Endothelial cell of umbilical vein (primary cell): ENCODE data around the gene SELENOM. TPM values are rescaled to one million over a fixed set of nuclear protein-coding genes. Genes with fewer than 3 reads are reported as not detected.

Source experiments
- BruUV-seq: library from RNA; stranded (reverse); fragments of 400-500 nt; replicated peaks from 2 replicates; lab custom pipeline; 2021; lab: Mats Ljungman, UMichigan
- CTCF ChIA-PET: fragments of 300-600, 350-600 bp; sonication (Branson Sonifier 250); formaldehyde crosslinking; loops from one replicate; lab custom pipeline; 2021; ENCODE audit warnings: antibody characterized with exemption, inconsistent platforms; lab: Charles Lee
- POLR2A ChIA-PET: fragments of 300-600, 350-600 bp; sonication (Branson Sonifier 250); formaldehyde crosslinking; loops from one replicate; lab custom pipeline; 2021; ENCODE audit warnings: antibody characterized with exemption, inconsistent platforms; lab: Charles Lee
- DNase-seq: peaks from one replicate; pipeline ENCODE4 v3.0.0-alpha.2; 2011; ENCODE audit warnings: low read depth, low spot score
- FAIRE-seq: peaks from 2 replicates; lab custom pipeline; 2011; peaks lifted over from hg19 to GRCh38; lab: Jason Lieb, UNC
- H2AFZ ChIP-seq: 2 replicates; pipeline ENCODE4 v1.6.0; 2012; ENCODE audit warnings: low read depth, low read length, control low read depth, inconsistent platforms
- H3K27ac ChIP-seq: 2 replicates; pipeline ENCODE4 v1.5.1; 2011; ENCODE audit warnings: low read depth, mild to moderate bottlenecking, control low read depth, low read length, moderate library complexity; ENCODE audit not compliant: insufficient read depth
- H3K27me3 ChIP-seq, 2 experiments: 2 replicates each; pipeline versions ENCODE4 v1.6.0 to v1.6.1; 2011; ENCODE audit warnings: low read length in 2 of 2, mixed read lengths in 1 of 2; ENCODE audit not compliant: control insufficient read depth in 2 of 2, insufficient read depth in 2 of 2
- H3K36me3 ChIP-seq, 2 experiments: 2 replicates in 1 of 2; 3 replicates in 1 of 2; pipeline ENCODE4 v1.5.1; 2011; ENCODE audit warnings: low read length in 2 of 2, mild to moderate bottlenecking in 1 of 2, moderate library complexity in 1 of 2; ENCODE audit not compliant: control insufficient read depth in 2 of 2, insufficient read depth in 2 of 2; ENCODE audit errors: extremely low read depth in 1 of 2
- H3K4me1 ChIP-seq: 3 replicates; pipeline ENCODE4 v1.5.1; 2011; ENCODE audit warnings: mild to moderate bottlenecking, low read length; ENCODE audit not compliant: control insufficient read depth, insufficient read depth; ENCODE audit errors: extremely low read depth
- H3K4me2 ChIP-seq: 2 replicates; pipeline ENCODE4 v1.6.1; 2011; ENCODE audit warnings: low read length, control low read depth, mixed read lengths; ENCODE audit not compliant: insufficient read depth
- H3K4me3 ChIP-seq, 3 experiments: fragments of 200-600 bp in 1 of 3; sonication (generic), shearing (Covaris generic) in 1 of 3; replicated peaks in 1 of 3; 2 replicates each; pipeline ENCODE4 v1.5.1; 2011 to 2016; ENCODE audit warnings: control low read depth in 3 of 3, low read length in 3 of 3, mild to moderate bottlenecking in 2 of 3, inconsistent platforms in 1 of 3, low read depth in 1 of 3, moderate library complexity in 1 of 3; ENCODE audit not compliant: insufficient read depth in 1 of 3
- H3K79me2 ChIP-seq: 2 replicates; pipeline ENCODE4 v1.6.0; 2012; ENCODE audit warnings: low read length, inconsistent platforms; ENCODE audit not compliant: control insufficient read depth, insufficient read depth
- H3K9ac ChIP-seq: replicated peaks from 2 replicates; pipeline ENCODE3; 2011; ENCODE audit warnings: low read length, control low read depth; ENCODE audit not compliant: insufficient read depth; ENCODE audit errors: extremely low read depth
- H3K9me1 ChIP-seq: replicated peaks from 3 replicates; pipeline ENCODE4 v1.6.0; 2011; ENCODE audit warnings: mild to moderate bottlenecking, low read length; ENCODE audit not compliant: control insufficient read depth, insufficient read depth; ENCODE audit errors: extremely low read depth
- H3K9me3 ChIP-seq: replicated peaks from 2 replicates; pipeline ENCODE4 v1.5.1; 2012; ENCODE audit warnings: low read length, inconsistent platforms; ENCODE audit not compliant: control insufficient read depth, insufficient read depth
- H4K20me1 ChIP-seq: replicated peaks from 2 replicates; pipeline ENCODE3; 2011; ENCODE audit warnings: mild to moderate bottlenecking, low read length; ENCODE audit not compliant: control insufficient read depth, insufficient read depth; ENCODE audit errors: extremely low read depth
- EZH2 ChIP-seq: IDR thresholded peaks from 2 replicates; pipeline ENCODE4 v1.6.1; 2012; ENCODE audit warnings: borderline replicate concordance, low read depth, mild to moderate bottlenecking, moderate library complexity, low read length, inconsistent platforms; ENCODE audit not compliant: severe bottlenecking
- FOS ChIP-seq: IDR thresholded peaks from 2 replicates; pipeline ENCODE4 v1.6.1; 2011; ENCODE audit warnings: mild to moderate bottlenecking, low read length, moderate library complexity, borderline replicate concordance; ENCODE audit not compliant: insufficient read depth
- GATA2 ChIP-seq: IDR thresholded peaks from 2 replicates; pipeline ENCODE4 v1.7.0; 2011; ENCODE audit warnings: low read depth, mild to moderate bottlenecking, moderate library complexity, mixed read lengths, low read length; ENCODE audit not compliant: insufficient read length, insufficient read depth
- JUN ChIP-seq: IDR thresholded peaks from 2 replicates; pipeline ENCODE4 v1.6.1; 2011; ENCODE audit warnings: borderline replicate concordance, low read depth; ENCODE audit not compliant: insufficient read length, insufficient read depth
- MYC ChIP-seq: IDR thresholded peaks from one replicate; pipeline ENCODE4 v1.6.1; 2011; ENCODE audit warnings: mild to moderate bottlenecking, low read depth, low read length
- POLR2A ChIP-seq: IDR thresholded peaks from 2 replicates; pipeline ENCODE4 v1.6.1; 2012; ENCODE audit warnings: low read depth, mild to moderate bottlenecking, control low read depth, low read length
- POLR2AphosphoS5 ChIP-seq: IDR thresholded peaks from 2 replicates; pipeline ENCODE4 v1.6.1; 2012; ENCODE audit warnings: low read depth, mild to moderate bottlenecking, control low read depth, low read length, moderate library complexity; ENCODE audit not compliant: insufficient read depth
- dilution Hi-C: fragments of 300-500 bp; cut with MboI; formaldehyde crosslinking; loops from one replicate; pipeline ENCODE4 v1.15.0; 2019; ENCODE audit warnings: low sequenced_read_pairs; ENCODE audit not compliant: extremely low pct_ligation_motif_present
- intact Hi-C: fragments of 100-400 bp; cut with micrococcal nuclease; formaldehyde crosslinking; loops from one replicate; pipeline ENCODE4 v1.10.0; 2022
- polyA plus RNA-seq, 4 experiments: library from polyadenylated mRNA; depleted of rRNA in 3 of 4; stranded (reverse) in 3 of 4; unstranded in 1 of 4; fragments of >200 nt; gene quantifications; 2 replicates each; pipeline versions ENCODE4 v1.2.1 to v1.2.3, GENCODE V29; 2011 to 2012; ENCODE audit warnings: missing spikeins in 1 of 4
- total RNA-seq: library from RNA; stranded (reverse); gene quantifications from 2 replicates; pipeline ENCODE4 v1.2.3, GENCODE V29; 2021
- TF ChIP-seq, protein P1 (sequence below): IDR thresholded peaks from 2 replicates; pipeline ENCODE4 v1.6.1; 2011; ENCODE audit not compliant: insufficient read depth, insufficient read length
- TF ChIP-seq, protein P2 (sequence below), 2 donors: IDR thresholded peaks; 1 replicate in 1 of 2; 2 replicates in 1 of 2; pipeline ENCODE4 v1.5.1; 2011; ENCODE audit warnings: low read length in 2 of 2, mild to moderate bottlenecking in 2 of 2, moderate library complexity in 2 of 2, control low read depth in 1 of 2, inconsistent platforms in 1 of 2, low read depth in 1 of 2; ENCODE audit not compliant: insufficient read depth in 1 of 2; ENCODE audit errors: extremely low read depth in 1 of 2

Gene SELENOM
- total and polyA plus RNA-seq, 2 donors (not counting 3 experiments of a cell fraction or from before 2014, with no cell fraction given), result 29.6 to 87.1 TPM

- Histone ChIP-seq H3K4me3 (peak overlapping the region in 2 of 3 experiments; percentile 17 to 23), H3K4me2 (peak overlapping the region; percentile 48), H4K20me1 (no peaks in the 10 kb centered on the region), H3K9me3 (no peaks in the 10 kb centered on the region), H2AFZ (peak overlapping the region; percentile 63), H3K4me1 (peaks cover 11% of the 10 kb centered on the region), H3K36me3 (peaks cover 3% of the 10 kb centered on the region in 2 experiments), H3K27ac (peak overlapping the region; percentile 6), H3K79me2 (no peaks in the 10 kb centered on the region), H3K27me3 (no peaks in the 10 kb centered on the region), H3K9ac (peak overlapping the region; percentile 47), H3K9me1 (no peaks in the 10 kb centered on the region)
- DNase-seq (no peak), FAIRE-seq (no peak)
- POLR2A ChIA-PET, result interaction anchor here (1.0 kb wide), 1 partner anchor 9 kb away, joined by 3 read pairs; no protein-coding TSS in a partner anchor
- BruUV-seq, result no TSS peak
- intact Hi-C loops (loop anchor here (1.0 kb wide), 5 partner anchors 19 to 164 kb away; no protein-coding TSS in a partner anchor), dilution Hi-C loops (no loop called here)
- TF ChIP-seq POLR2AphosphoS5, result no peak
- TF ChIP-seq, protein P1, sequence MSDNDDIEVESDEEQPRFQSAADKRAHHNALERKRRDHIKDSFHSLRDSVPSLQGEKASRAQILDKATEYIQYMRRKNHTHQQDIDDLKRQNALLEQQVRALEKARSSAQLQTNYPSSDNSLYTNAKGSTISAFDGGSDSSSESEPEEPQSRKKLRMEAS, result no peak
- CTCF ChIA-PET, result interaction anchor here (0.7 to 7.5 kb wide), 37 partner anchors 8 to 501 kb away, joined by 3 to 231 read pairs (median 7); partner anchors contain the start of genes INPP5J, LIMK2, MORC2 and PLA2G3
Measured at GRCh38 chr22:31107894-31108218, 488 bp upstream of the SELENOM start.

DNA sequence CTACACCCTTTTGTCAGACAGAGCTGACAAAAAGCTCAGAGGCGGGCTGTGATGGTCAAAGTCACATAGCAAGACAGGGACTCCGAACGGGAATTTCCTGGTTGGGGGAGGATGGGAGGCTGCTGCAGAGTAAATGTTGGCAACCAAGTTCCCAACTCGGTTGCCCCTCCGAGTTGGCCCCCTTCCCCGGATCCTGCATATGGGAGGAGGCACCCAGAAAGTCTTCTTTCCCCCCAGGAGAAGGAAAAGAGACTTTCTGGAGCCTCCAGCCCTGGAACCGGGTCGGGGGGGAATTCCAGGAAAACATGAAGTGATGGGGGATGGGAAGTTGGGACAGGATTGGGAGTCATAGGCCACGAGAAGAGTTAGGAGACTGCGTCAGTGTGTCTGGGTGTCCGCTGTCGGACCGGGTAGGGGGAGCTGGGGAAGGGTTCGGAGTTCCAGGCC, 614 bp downstream of the SELENOM start:
- dilution Hi-C loops, result no loop called here
- H3K36me3 ChIP-seq, result peaks cover 4 to 9% of the 10 kb centered on the region in 2 experiments
- H3K4me2 ChIP-seq, result peak overlapping the region; percentile 60
- no TSS peak for BruUV-seq
- no peaks in the 10 kb centered on the region for H3K9me3 ChIP-seq
- no peaks in the 10 kb centered on the region for H4K20me1 ChIP-seq
- peak overlapping the region; percentile 79 for H2AFZ ChIP-seq
- DNase-seq, result no peak
- H3K4me3 ChIP-seq, result peak overlapping the region; percentile 10 to 85 (median 60)
- no peaks in the 10 kb centered on the region for H3K9me1 ChIP-seq
- no peak for FAIRE-seq
- ChIA-PET POLR2A (no interaction called here), CTCF (interaction anchor here (0.7 to 7.5 kb wide), 19 partner anchors 9 to 186 kb away, joined by 3 to 231 read pairs (median 7); partner anchors contain the start of genes MORC2, PIK3IP1, PLA2G3 and RNF185)
- TF ChIP-seq POLR2A, result no peak
- TF ChIP-seq EZH2, result no peak
- TF ChIP-seq POLR2AphosphoS5, result no peak
- TF ChIP-seq, protein P2, sequence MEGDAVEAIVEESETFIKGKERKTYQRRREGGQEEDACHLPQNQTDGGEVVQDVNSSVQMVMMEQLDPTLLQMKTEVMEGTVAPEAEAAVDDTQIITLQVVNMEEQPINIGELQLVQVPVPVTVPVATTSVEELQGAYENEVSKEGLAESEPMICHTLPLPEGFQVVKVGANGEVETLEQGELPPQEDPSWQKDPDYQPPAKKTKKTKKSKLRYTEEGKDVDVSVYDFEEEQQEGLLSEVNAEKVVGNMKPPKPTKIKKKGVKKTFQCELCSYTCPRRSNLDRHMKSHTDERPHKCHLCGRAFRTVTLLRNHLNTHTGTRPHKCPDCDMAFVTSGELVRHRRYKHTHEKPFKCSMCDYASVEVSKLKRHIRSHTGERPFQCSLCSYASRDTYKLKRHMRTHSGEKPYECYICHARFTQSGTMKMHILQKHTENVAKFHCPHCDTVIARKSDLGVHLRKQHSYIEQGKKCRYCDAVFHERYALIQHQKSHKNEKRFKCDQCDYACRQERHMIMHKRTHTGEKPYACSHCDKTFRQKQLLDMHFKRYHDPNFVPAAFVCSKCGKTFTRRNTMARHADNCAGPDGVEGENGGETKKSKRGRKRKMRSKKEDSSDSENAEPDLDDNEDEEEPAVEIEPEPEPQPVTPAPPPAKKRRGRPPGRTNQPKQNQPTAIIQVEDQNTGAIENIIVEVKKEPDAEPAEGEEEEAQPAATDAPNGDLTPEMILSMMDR (IDR thresholded peaks at IDR 0.05; ENCODE audit: extremely low read depth in 1 of 2, insufficient read depth in 1 of 2, low read depth in 1 of 2, low read length in 2 of 2), result no peak
- no peak for TF ChIP-seq MYC
- no peak for TF ChIP-seq FOS
- TF ChIP-seq, protein P1, result no peak
- TF ChIP-seq GATA2, result no peak
- TF ChIP-seq JUN, result no peak
- H3K27ac ChIP-seq, result peak overlapping the region; percentile 64
- no peaks in the 10 kb centered on the region for H3K79me2 ChIP-seq
- H3K4me1 ChIP-seq, result peaks cover 11% of the 10 kb centered on the region
- H3K27me3 ChIP-seq, result no peaks in the 10 kb centered on the region
- peak overlapping the region; percentile 70 for H3K9ac ChIP-seq
- intact Hi-C loops, result loop anchor here (1.0 kb wide), 5 partner anchors 17 to 166 kb away; no protein-coding TSS in a partner anchor
